Midbrain (tissue), 1 donor: Measurements from ENCODE around the gene LYPD5.

Experiments
- DNase-seq: peaks from one replicate; lab custom pipeline; 2025; lab: John Stamatoyannopoulos, UW

The LYPD5 gene

GRCh38 chr19:43752287-43752875, 49.9 kb downstream of the LYPD5 start:
- no peak for DNase-seq

DNA sequence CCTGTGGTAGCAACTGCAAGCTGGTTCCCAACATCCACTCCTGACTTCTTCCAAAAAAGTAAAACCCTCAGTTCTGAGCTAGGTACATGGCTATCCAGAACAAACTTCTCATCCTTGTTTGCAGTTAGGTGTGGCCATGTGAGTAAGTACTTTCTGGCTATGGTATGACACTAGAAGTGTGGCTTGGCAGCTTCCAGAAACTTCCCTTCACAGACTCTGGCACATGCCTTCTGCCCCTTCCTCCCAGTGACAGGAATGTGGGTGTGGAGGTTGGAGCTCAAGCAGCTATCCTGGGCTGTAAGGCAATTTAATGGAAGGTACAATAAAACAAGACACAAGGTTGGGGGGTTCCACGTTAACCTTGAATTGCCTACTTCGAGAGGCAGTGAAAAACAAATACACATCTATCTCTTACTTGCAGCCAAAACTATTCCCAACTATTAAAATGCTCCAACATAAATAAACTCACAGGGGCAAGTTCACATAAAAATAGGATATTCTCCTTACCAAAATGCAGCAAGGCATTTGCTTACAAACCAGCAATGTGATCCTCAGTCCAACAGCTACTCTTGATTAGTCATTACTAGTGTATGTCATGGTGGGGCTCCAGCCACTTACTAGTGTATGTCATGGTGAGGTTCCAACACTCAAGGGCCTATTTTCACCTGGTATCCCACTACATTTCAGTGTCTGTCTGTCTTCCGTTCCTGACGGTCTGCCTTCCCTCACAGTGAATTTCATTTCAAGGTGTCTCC, 50.6 kb downstream of the LYPD5 start:
- no peak for DNase-seq

DNA sequence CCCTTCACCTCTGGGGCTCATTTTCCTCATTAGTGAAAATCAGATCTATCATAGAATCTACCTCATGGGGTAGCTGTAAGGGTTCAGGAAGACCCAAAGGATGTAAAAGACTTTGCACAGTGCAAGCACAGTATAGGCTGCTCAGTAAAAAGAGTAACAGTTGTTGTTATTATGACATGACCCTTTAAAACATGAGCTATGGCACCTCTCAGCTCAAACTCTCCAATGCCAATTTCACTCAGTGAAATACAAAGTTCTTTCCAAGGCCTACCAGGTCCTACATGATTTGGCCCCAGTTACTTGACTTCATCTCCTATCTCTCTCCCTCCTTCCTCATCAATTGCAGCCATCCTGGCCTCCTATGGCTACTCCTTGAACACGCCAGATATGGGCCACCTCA, 52.3 kb downstream of the LYPD5 start:
- DNase-seq = no peak

DNA sequence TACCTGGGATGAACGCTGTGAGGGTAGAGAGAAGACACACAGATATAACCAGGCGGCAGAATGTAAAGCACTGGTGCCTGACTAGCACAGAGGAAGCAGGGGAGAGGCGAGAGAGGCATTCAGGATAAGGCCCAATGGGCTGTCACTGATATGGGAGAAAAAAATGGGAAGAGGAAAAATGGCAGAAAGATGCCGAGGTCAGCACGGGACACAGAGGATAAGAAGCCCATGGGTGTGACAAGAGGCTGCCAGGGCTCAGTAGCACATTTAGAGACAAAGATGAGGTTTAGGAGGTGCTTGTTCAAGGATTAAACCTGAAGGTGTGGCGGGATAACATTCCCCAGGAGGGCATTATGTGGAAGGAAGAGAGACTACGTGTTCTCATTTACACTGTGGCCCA, 53.1 kb downstream of the LYPD5 start:
- DNase-seq = no peak

GRCh38 chr19:43748685-43749084, 53.6 kb downstream of the LYPD5 start:
- DNase-seq = no peak

GRCh38 chr19:43748205-43748594, 54.0 kb downstream of the LYPD5 start:
- no peak for DNase-seq

DNA sequence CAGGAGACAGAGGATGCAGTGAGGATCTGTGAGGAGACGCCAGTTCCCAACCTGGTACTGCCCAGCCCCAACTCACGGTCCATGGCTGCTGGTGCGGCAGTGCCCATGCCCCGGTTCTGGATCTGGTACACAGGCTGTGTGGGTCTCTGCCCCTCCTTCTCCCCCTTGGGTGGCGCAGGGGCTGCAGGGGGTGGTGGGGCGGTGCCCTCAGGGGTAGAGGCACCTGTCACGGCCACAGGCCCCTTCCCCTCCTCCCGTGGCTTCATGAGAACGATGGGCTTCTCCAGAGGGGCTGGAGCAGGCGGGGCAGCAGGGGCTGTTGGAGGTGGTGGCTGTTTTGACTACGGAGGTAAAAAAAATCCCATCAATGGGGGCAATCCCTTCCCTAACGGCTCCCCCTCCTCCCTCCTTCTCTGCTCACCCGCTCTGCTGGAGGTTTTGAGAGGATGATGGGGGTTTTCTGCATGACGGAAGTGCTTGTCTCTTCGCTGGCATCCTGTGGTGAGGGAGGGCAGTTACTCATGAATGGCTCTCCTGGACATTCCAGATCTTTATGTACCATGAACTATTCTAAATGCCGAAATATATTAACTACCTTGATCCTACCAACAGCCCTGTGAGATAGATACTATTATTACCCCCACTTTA, 54.6 kb downstream of the LYPD5 start:
- no peak for DNase-seq
